HCT116 (cell line): ENCODE measurements around the gene CAMKK1. TPM values are rescaled to one million over a fixed set of nuclear protein-coding genes. Genes with fewer than 3 reads are reported as not detected.

ENCODE experiments used
- ATAC-seq: fragments of 200-7000 bp; cut with Tn5 transposase; 2 replicates; pipeline ENCODE4 v1.9.1; 2020; ENCODE audit warnings: mild to moderate bottlenecking, moderate library complexity
- BruUV-seq: library from RNA; stranded (reverse); fragments of 400-500 nt; replicated peaks from 2 replicates; lab custom pipeline; 2021; lab: Mats Ljungman, UMichigan
- CTCF ChIA-PET: fragments of 300-600 bp; sonication (Branson Sonifier 250); formaldehyde crosslinking; loops from one replicate; lab custom pipeline; 2021; ENCODE audit warnings: antibody characterized with exemption; lab: Charles Lee
- POLR2A ChIA-PET: fragments of 300-600, 350-600 bp; sonication (Branson Sonifier 250); formaldehyde crosslinking; loops from one replicate; lab custom pipeline; 2021; ENCODE audit warnings: antibody characterized with exemption; lab: Charles Lee
- RAD21 ChIA-PET, 2 experiments: fragments of 300-600 bp; sonication (Branson Sonifier 250); formaldehyde crosslinking; loops; one replicate each; lab custom pipeline; 2023; ENCODE audit warnings: low total read pairs in 2 of 2; ENCODE audit not compliant: uncharacterized antibody in 2 of 2, unreplicated experiment in 2 of 2, low non-redundant PET in 1 of 2; lab: Charles Lee
- DNase-seq: peaks from one replicate; pipeline ENCODE4 v3.0.0-alpha.2; 2010; ENCODE audit warnings: low read depth, low spot score
- H2AFZ ChIP-seq: fragments of 200-600 bp; shearing (Covaris generic), sonication (generic); 2 replicates; pipeline ENCODE4 v1.6.1; 2017; ENCODE audit warnings: low read depth, mixed run types, mixed read lengths, antibody characterized with exemption, low read length; ENCODE audit not compliant: poor library complexity, severe bottlenecking
- H3K27ac ChIP-seq: 2 replicates; pipeline ENCODE4 v1.5.1; 2012; ENCODE audit warnings: low read depth, low read length
- H3K27me3 ChIP-seq: fragments of 200-600 bp; sonication (generic); 2 replicates; pipeline ENCODE4 v1.6.1; 2016; ENCODE audit warnings: mixed run types, low read length, mixed read lengths; ENCODE audit not compliant: insufficient read depth
- H3K36me3 ChIP-seq, 2 experiments: fragments of 200-500 bp in 1 of 2; fragments of 200-600 bp in 1 of 2; sonication (Bioruptor generic) in 1 of 2; sonication (generic) in 1 of 2; 2 replicates each; pipeline versions ENCODE4 v1.5.1 to v1.6.1; 2014 to 2016; ENCODE audit warnings: low read length in 2 of 2, inconsistent platforms in 1 of 2, mixed read lengths in 1 of 2, mixed run types in 1 of 2; ENCODE audit not compliant: insufficient read depth in 2 of 2, control insufficient read depth in 1 of 2
- H3K4me1 ChIP-seq, 2 experiments: fragments of 200-600 bp in 1 of 2; sonication (generic) in 1 of 2; 2 replicates each; pipeline versions ENCODE4 v1.5.1 to v1.6.1; 2012 to 2017; ENCODE audit warnings: low read length in 2 of 2, inconsistent platforms in 1 of 2, mild to moderate bottlenecking in 1 of 2, mixed read lengths in 1 of 2, mixed run types in 1 of 2, moderate library complexity in 1 of 2; ENCODE audit not compliant: insufficient read depth in 2 of 2, control insufficient read depth in 1 of 2
- H3K4me2 ChIP-seq: fragments of 200-600 bp; sonication (generic); 2 replicates; pipeline ENCODE4 v1.6.1; 2017; ENCODE audit warnings: mixed run types, low read length, mixed read lengths
- H3K4me3 ChIP-seq, 2 experiments: fragments of 200-600 bp in 1 of 2; sonication (generic) in 1 of 2; replicated peaks in 1 of 2; 2 replicates each; pipeline ENCODE4 v1.5.1; 2011 to 2016; ENCODE audit warnings: low read length in 2 of 2, control low read depth in 1 of 2, low read depth in 1 of 2, mild to moderate bottlenecking in 1 of 2, mixed read lengths in 1 of 2, mixed run types in 1 of 2
- H3K79me2 ChIP-seq: fragments of 200-600 bp; sonication (generic); 2 replicates; pipeline ENCODE4 v1.6.1; 2017; ENCODE audit warnings: mild to moderate bottlenecking, mixed run types, low read length, moderate library complexity, mixed read lengths; ENCODE audit not compliant: insufficient read depth
- H3K9ac ChIP-seq: fragments of 200-600 bp; sonication (generic); 2 replicates; pipeline ENCODE4 v1.6.1; 2016; ENCODE audit warnings: low read length, mixed read lengths
- H3K9me2 ChIP-seq: fragments of 200-600 bp; sonication (generic), shearing (Covaris generic); 2 replicates; pipeline ENCODE4 v1.6.1; 2017; ENCODE audit warnings: mixed run types, mild to moderate bottlenecking, moderate library complexity; ENCODE audit not compliant: insufficient read depth
- H3K9me3 ChIP-seq, 2 experiments: fragments of 200-500 bp in 1 of 2; fragments of 200-600 bp in 1 of 2; sonication (Bioruptor generic) in 1 of 2; sonication (generic) in 1 of 2; 2 replicates each; pipeline ENCODE4 v1.6.1; 2014 to 2017; ENCODE audit warnings: low read length in 2 of 2, mixed read lengths in 2 of 2, inconsistent platforms in 1 of 2, low read depth in 1 of 2, mild to moderate bottlenecking in 1 of 2, mixed run types in 1 of 2, moderate library complexity in 1 of 2; ENCODE audit not compliant: control insufficient read depth in 1 of 2, insufficient read depth in 1 of 2
- H4K20me1 ChIP-seq: fragments of 200-600 bp; sonication (generic), shearing (Covaris generic); 2 replicates; pipeline ENCODE4 v1.6.1; 2017; ENCODE audit warnings: mixed run types, mild to moderate bottlenecking, moderate library complexity; ENCODE audit not compliant: insufficient read depth
- CBX3 ChIP-seq: IDR thresholded peaks from 2 replicates; pipeline ENCODE4 v1.6.1; 2012; ENCODE audit warnings: low read depth
- EZH2phosphoT487 ChIP-seq: fragments of 200-600 bp; IDR thresholded peaks from 2 replicates; pipeline ENCODE4 v1.6.1; 2018; ENCODE audit warnings: antibody characterized with exemption, borderline replicate concordance
- RAD21 ChIP-seq: IDR thresholded peaks from 2 replicates; pipeline ENCODE4 v1.6.1; 2012; ENCODE audit warnings: low read depth, mild to moderate bottlenecking
- SIN3A ChIP-seq: IDR thresholded peaks from 2 replicates; pipeline ENCODE4 v1.6.1; 2012; ENCODE audit warnings: low read depth
- SRF ChIP-seq: IDR thresholded peaks from 2 replicates; pipeline ENCODE4 v1.6.1; 2012; ENCODE audit warnings: low read depth
- intact Hi-C: fragments of 100-400 bp; cut with micrococcal nuclease; formaldehyde crosslinking; loops from 2 replicates; pipeline ENCODE4 v1.10.0; 2022
- total RNA-seq: library from RNA; stranded (reverse); gene quantifications from one replicate; pipeline ENCODE4 v1.2.1, GENCODE V29; 2021; ENCODE audit not compliant: unreplicated experiment
- TF ChIP-seq, protein P1 (sequence below), 3 experiments: fragments of 200-600 bp in 1 of 3; sonication (generic) in 1 of 3; IDR thresholded peaks in 2 of 3; conservative IDR thresholded peaks in 1 of 3; 2 replicates each; pipeline ENCODE4 v1.5.1; 2012 to 2017; ENCODE audit warnings: low read depth in 2 of 3, low read length in 2 of 3, antibody characterized with exemption in 1 of 3, borderline replicate concordance in 1 of 3, control low read depth in 1 of 3, mild to moderate bottlenecking in 1 of 3, mixed read lengths in 1 of 3, mixed run types in 1 of 3, moderate library complexity in 1 of 3; ENCODE audit not compliant: insufficient read depth in 1 of 3
- TF ChIP-seq, protein P2 (sequence below): IDR thresholded peaks from 2 replicates; pipeline ENCODE4 v1.6.1; 2012

CAMKK1 gene
- total RNA-seq, 1 experiment from 2014 or later, result 10.6 TPM

DNA sequence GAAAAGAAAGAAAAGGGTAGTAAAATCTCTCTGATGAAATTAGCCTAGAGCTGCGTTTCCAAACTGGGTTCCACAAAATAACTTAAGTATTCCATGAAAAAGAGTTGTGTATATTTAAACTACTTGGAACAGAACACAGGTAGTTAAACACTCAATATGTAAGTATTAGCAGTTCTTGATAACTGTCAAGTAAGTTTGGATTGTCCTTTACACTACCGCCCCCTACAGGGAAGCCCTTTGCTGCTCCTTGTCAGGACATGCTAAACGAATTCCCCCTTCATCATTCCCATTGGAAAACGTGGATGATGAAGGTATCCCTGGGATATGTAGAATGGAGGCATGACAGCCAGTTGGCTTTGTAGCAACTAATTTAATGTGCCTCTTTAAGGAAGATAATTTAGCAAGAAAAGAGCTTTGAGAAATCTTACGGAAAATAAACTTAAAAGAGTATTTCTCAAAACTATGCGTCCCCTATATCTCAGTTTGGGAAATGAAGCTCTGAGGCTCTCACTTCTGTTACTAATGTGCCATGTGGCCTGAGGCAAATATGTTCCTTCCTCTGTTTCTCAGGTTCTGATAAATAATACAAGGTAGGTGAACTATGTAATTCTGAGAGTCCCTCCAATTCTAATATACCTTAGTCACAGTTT lies 65.6 kb downstream of the CAMKK1 start:
- H3K4me1 ChIP-seq, result no peaks in the 10 kb centered on the region
- H3K4me3 ChIP-seq, result no peak overlapping the region
- no peaks in the 10 kb centered on the region for H3K9me2 ChIP-seq
- H3K36me3 ChIP-seq, result peaks cover 26 to 41% of the 10 kb centered on the region in 2 experiments
- H3K9ac ChIP-seq, result no peak overlapping the region
- no peaks in the 10 kb centered on the region for H4K20me1 ChIP-seq
- TF ChIP-seq SIN3A (no peak), RAD21 (peak; percentile 82), CBX3 (no peak), EZH2phosphoT487 (no peak), SRF (no peak)
- TF ChIP-seq, protein P1, sequence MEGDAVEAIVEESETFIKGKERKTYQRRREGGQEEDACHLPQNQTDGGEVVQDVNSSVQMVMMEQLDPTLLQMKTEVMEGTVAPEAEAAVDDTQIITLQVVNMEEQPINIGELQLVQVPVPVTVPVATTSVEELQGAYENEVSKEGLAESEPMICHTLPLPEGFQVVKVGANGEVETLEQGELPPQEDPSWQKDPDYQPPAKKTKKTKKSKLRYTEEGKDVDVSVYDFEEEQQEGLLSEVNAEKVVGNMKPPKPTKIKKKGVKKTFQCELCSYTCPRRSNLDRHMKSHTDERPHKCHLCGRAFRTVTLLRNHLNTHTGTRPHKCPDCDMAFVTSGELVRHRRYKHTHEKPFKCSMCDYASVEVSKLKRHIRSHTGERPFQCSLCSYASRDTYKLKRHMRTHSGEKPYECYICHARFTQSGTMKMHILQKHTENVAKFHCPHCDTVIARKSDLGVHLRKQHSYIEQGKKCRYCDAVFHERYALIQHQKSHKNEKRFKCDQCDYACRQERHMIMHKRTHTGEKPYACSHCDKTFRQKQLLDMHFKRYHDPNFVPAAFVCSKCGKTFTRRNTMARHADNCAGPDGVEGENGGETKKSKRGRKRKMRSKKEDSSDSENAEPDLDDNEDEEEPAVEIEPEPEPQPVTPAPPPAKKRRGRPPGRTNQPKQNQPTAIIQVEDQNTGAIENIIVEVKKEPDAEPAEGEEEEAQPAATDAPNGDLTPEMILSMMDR (IDR thresholded peaks at IDR 0.05 in 2 of 3, conservative IDR thresholded peaks at IDR 0.05 in 1 of 3; ENCODE audit: borderline replicate concordance in 1 of 3, insufficient read depth in 1 of 3, low read depth in 2 of 3, low read length in 2 of 3), result peak; percentile 63 to 92 (median 88)
- TF ChIP-seq, protein P2, sequence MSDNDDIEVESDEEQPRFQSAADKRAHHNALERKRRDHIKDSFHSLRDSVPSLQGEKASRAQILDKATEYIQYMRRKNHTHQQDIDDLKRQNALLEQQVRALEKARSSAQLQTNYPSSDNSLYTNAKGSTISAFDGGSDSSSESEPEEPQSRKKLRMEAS, result no peak
- ATAC-seq (peak; percentile 83), DNase-seq (peak; percentile 58)
- ChIA-PET POLR2A (no interaction called here), RAD21 (interaction anchor here (1.0 to 1.5 kb wide), 2 partner anchors 89 to 90 kb away, joined by 4 to 8 read pairs; no protein-coding TSS in a partner anchor), CTCF (interaction anchor here (1.2 to 3.6 kb wide), 5 partner anchors 9 to 145 kb away, joined by 4 to 43 read pairs (median 7); partner anchors contain the start of gene NCBP3)
- H3K27me3 ChIP-seq, result no peaks in the 10 kb centered on the region
- H3K4me2 ChIP-seq, result no peak overlapping the region
- no TSS peak for BruUV-seq
- H3K79me2 ChIP-seq, result peaks cover 12% of the 10 kb centered on the region; the same call in 1 of the 2 replicates
- no peaks in the 10 kb centered on the region for H3K9me3 ChIP-seq
- H3K27ac ChIP-seq, result no peak overlapping the region
- H2AFZ ChIP-seq, result no peak overlapping the region
- intact Hi-C loops, result loop anchor here (1.0 to 2.0 kb wide), 2 partner anchors 90 to 144 kb away; no protein-coding TSS in a partner anchor
